ENCODE data around the gene LRRC3. TPM values are rescaled to one million over a fixed set of nuclear protein-coding genes. Genes with fewer than 3 reads are reported as not detected.

Gene LRRC3
- total RNA-seq, 1 donor from 2014 or later, result 3.0 TPM

DNA sequence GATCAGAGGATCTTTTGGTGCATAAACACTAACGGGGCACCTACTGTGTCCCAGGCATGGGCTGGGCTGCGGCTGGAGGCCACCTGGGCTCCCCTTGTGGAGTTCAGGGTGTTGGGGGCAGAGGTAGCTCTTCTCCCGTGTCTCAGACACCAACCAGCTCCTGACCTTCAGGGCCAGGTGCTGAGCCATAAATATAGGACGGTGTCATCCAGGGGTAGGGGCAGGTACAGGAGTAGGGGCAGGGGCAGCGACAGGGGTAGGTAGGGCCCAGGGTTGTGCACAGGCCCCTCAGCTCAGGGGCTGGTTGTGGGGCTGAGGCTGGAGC is 18.0 kb upstream of the LRRC3 start:
- no peak for DNase-seq (ENCODE audit: low read depth)
- no peak overlapping the region for H3K4me3 ChIP-seq (ENCODE audit: low read depth, low read length)
- no peak for TF ChIP-seq CTCF (conservative IDR thresholded peaks at IDR 0.05; ENCODE audit: low read depth, low read length)

- no peak overlapping the region for H3K4me3 ChIP-seq (ENCODE audit: low read depth, low read length)
- no peak for TF ChIP-seq CTCF (conservative IDR thresholded peaks at IDR 0.05; ENCODE audit: low read depth, low read length)
- no peak for DNase-seq (ENCODE audit: low read depth)
These were observed 17.4 kb upstream of the LRRC3 start for GRCh38 chr21:44437696-44438431.

- no peak for DNase-seq (ENCODE audit: low read depth)
- TF ChIP-seq CTCF (conservative IDR thresholded peaks at IDR 0.05; ENCODE audit: low read depth, low read length), result no peak
- H3K4me3 ChIP-seq (ENCODE audit: low read depth, low read length), result no peak overlapping the region
These were observed 16.6 kb upstream of the LRRC3 start for GRCh38 chr21:44438531-44439210.

DNA sequence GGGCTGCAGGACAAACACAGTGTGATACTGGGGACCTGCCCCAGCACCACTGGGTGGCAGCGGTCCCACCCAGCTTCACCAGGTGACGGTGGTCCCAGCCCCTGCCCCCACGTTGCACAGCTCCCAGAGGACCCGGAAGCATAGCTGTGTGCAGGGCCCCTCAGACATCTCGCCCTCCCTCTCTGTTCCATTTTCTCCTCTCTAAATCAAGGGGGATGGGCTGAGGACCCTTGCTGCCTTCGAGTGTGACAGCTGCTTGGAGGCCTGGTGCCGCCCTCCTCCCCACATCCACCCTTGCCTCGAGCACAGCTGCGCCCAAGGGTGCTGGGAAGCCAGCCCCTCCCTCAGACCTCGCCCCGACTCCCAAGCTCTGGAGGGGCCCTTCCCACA is 16.1 kb upstream of the LRRC3 start:
- H3K4me3 ChIP-seq (ENCODE audit: low read depth, low read length), result no peak overlapping the region
- DNase-seq (ENCODE audit: low read depth), result no peak
- no peak for TF ChIP-seq CTCF (conservative IDR thresholded peaks at IDR 0.05; ENCODE audit: low read depth, low read length)

GRCh38 chr21:44440241-44441040 is 14.9 kb upstream of the LRRC3 start:
- H3K4me3 ChIP-seq (ENCODE audit: low read depth, low read length), result no peak overlapping the region
- no peak for TF ChIP-seq CTCF (conservative IDR thresholded peaks at IDR 0.05; ENCODE audit: low read depth, low read length)
- no peak for DNase-seq (ENCODE audit: low read depth)

DNA sequence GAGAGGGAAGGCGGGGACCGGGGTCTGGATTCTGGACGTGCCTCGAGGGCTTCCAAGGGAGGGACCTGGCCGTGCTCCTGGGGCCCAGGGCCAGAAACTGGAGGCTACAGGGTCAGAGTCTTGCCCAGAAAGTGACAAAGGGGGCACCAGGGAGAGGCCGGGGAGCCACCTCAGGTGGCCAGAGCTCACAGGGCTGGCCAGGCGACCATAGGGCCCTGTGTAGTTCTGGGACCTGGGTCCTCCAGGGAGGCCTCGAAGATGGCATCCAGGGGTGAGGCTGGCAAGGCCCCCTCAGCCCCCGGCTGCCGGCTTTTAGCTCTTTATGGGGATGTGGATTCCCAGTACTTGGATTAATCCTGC is 14.3 kb upstream of the LRRC3 start:
- no peak for DNase-seq (ENCODE audit: low read depth)
- H3K4me3 ChIP-seq (ENCODE audit: low read depth, low read length), result no peak overlapping the region
- no peak for TF ChIP-seq CTCF (conservative IDR thresholded peaks at IDR 0.05; ENCODE audit: low read depth, low read length)

Measured in epithelial cell of proximal tubule (primary cell).